ENCODE data around the gene FYB2.

The FYB2 gene

DNA sequence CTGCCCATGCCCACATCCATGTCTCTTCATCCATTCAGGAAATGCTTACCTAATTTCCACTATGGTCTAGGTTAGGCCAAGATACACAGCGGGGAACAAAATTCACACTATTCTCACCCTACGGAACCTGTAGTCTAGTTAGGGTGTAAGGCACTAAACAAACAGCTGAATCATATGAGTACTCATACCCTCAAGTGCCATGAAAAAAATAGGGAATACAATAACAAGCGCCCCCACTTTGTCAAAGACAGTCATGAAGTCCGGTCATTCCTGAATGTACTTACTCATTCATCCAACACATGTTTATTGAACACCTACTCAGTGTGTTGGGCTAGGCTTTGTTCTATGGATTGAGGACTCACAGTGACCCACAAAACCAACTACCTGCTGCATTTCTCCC is 6.2 kb upstream of the FYB2 start:
- Histone ChIP-seq H3F3A (ENCODE audit: insufficient read depth, low read length) (no peaks in the 10 kb centered on the region), H3K27ac (ENCODE audit: low read length) (no peak overlapping the region), H3K9me2 (replicated peaks; ENCODE audit: insufficient read depth, low read length) (no peaks in the 10 kb centered on the region), H3K9ac (ENCODE audit: low read length) (no peak overlapping the region), H3K4me2 (ENCODE audit: low read depth, low read length) (no peak overlapping the region), H3K36me3 (replicated peaks; ENCODE audit: insufficient read depth, low read length) (no peaks in the 10 kb centered on the region), H3K79me2 (ENCODE audit: low read length) (no peaks in the 10 kb centered on the region), H3K4me1 (ENCODE audit: low read length) (no peaks in the 10 kb centered on the region), H2AFZ (ENCODE audit: low read length) (no peak overlapping the region), H3K9me3 (replicated peaks; ENCODE audit: insufficient read depth, low read length) (no peaks in the 10 kb centered on the region), H4K20me1 (ENCODE audit: insufficient read depth, low read length) (no peaks in the 10 kb centered on the region), H3K27me3 (replicated peaks; ENCODE audit: insufficient read depth, low read length) (no peaks in the 10 kb centered on the region), H3K4me3 (ENCODE audit: low read length) (no peak overlapping the region)
- TF ChIP-seq EZH2 (optimal IDR thresholded peaks at IDR 0.05; ENCODE audit: low read depth, low read length) (no peak), EZH2phosphoT487 (IDR thresholded peaks at IDR 0.05; ENCODE audit: low read length) (no peak)
- TF ChIP-seq, protein P1, sequence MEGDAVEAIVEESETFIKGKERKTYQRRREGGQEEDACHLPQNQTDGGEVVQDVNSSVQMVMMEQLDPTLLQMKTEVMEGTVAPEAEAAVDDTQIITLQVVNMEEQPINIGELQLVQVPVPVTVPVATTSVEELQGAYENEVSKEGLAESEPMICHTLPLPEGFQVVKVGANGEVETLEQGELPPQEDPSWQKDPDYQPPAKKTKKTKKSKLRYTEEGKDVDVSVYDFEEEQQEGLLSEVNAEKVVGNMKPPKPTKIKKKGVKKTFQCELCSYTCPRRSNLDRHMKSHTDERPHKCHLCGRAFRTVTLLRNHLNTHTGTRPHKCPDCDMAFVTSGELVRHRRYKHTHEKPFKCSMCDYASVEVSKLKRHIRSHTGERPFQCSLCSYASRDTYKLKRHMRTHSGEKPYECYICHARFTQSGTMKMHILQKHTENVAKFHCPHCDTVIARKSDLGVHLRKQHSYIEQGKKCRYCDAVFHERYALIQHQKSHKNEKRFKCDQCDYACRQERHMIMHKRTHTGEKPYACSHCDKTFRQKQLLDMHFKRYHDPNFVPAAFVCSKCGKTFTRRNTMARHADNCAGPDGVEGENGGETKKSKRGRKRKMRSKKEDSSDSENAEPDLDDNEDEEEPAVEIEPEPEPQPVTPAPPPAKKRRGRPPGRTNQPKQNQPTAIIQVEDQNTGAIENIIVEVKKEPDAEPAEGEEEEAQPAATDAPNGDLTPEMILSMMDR (IDR thresholded peaks at IDR 0.05; ENCODE audit: low read length): no peak
- DNase-seq: no peak

DNA sequence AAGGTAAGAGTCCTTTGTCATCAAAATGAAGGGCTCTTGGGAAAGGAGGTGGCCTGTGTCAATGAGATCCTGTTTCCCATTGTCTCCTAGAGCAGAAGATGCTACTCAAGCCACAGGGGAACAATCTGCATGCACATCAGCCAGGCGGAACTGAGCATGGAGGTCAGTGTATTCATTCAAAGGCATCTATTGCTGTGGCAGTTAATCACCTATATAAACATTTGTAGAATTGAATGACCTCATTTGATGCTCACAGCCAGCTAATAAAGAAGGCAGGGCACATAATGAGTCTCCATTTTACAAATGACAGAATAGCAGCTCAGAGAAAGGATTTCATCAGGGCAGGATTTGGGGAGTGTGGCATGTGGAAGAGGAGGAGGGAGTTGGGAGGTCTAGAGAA is 5.7 kb upstream of the FYB2 start:
- Histone ChIP-seq H3K4me3 (ENCODE audit: low read length) (no peak overlapping the region), H4K20me1 (ENCODE audit: insufficient read depth, low read length) (no peaks in the 10 kb centered on the region), H3K9me3 (replicated peaks; ENCODE audit: insufficient read depth, low read length) (no peaks in the 10 kb centered on the region), H3K27me3 (replicated peaks; ENCODE audit: insufficient read depth, low read length) (no peaks in the 10 kb centered on the region), H3F3A (ENCODE audit: insufficient read depth, low read length) (no peaks in the 10 kb centered on the region), H3K9ac (ENCODE audit: low read length) (no peak overlapping the region), H3K36me3 (replicated peaks; ENCODE audit: insufficient read depth, low read length) (no peaks in the 10 kb centered on the region), H3K9me2 (replicated peaks; ENCODE audit: insufficient read depth, low read length) (no peaks in the 10 kb centered on the region), H3K4me2 (ENCODE audit: low read depth, low read length) (no peak overlapping the region), H3K4me1 (ENCODE audit: low read length) (no peaks in the 10 kb centered on the region), H3K27ac (ENCODE audit: low read length) (no peak overlapping the region), H2AFZ (ENCODE audit: low read length) (no peak overlapping the region), H3K79me2 (ENCODE audit: low read length) (no peaks in the 10 kb centered on the region)
- TF ChIP-seq EZH2phosphoT487 (IDR thresholded peaks at IDR 0.05; ENCODE audit: low read length) (no peak), EZH2 (optimal IDR thresholded peaks at IDR 0.05; ENCODE audit: low read depth, low read length) (no peak)
- TF ChIP-seq, protein P1 (IDR thresholded peaks at IDR 0.05; ENCODE audit: low read length): no peak
- DNase-seq: no peak

DNA sequence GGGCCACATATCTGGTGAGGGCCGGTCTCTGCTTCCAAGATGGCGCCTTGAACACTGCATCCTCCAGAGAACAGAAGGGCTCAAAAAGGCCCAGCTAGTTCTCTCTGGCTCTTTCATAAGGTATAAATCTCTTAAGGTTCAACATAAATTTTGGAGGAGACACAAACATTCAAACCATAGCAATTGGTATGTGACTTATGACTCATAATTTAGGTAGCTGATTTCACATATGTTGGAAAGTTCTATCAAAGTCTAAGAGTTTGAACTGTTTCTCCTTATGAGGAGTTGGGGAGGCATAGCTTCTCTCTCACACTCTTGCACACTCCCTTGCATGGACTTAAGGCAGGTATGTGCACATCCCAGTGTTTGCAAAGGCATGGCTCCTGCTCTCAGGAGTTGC is 5.1 kb upstream of the FYB2 start:
- no peak for DNase-seq
- H4K20me1 ChIP-seq (ENCODE audit: insufficient read depth, low read length): no peaks in the 10 kb centered on the region

More for the DNA sequence above, 5.1 kb upstream of the FYB2 start:
- H3K4me3 ChIP-seq (ENCODE audit: low read length): no peak overlapping the region
- no peaks in the 10 kb centered on the region for H3K36me3 ChIP-seq (replicated peaks; ENCODE audit: insufficient read depth, low read length)
- H3K27me3 ChIP-seq (replicated peaks; ENCODE audit: insufficient read depth, low read length): no peaks in the 10 kb centered on the region
- TF ChIP-seq EZH2 (optimal IDR thresholded peaks at IDR 0.05; ENCODE audit: low read depth, low read length) (no peak), EZH2phosphoT487 (IDR thresholded peaks at IDR 0.05; ENCODE audit: low read length) (no peak)
- TF ChIP-seq, protein P1 (IDR thresholded peaks at IDR 0.05; ENCODE audit: low read length): no peak
- H3K4me1 ChIP-seq (ENCODE audit: low read length): no peaks in the 10 kb centered on the region
- H3K4me2 ChIP-seq (ENCODE audit: low read depth, low read length): no peak overlapping the region
- no peak overlapping the region for H3K27ac ChIP-seq (ENCODE audit: low read length)
- no peaks in the 10 kb centered on the region for H3K9me2 ChIP-seq (replicated peaks; ENCODE audit: insufficient read depth, low read length)
- no peak overlapping the region for H3K9ac ChIP-seq (ENCODE audit: low read length)
- H3K79me2 ChIP-seq (ENCODE audit: low read length): no peaks in the 10 kb centered on the region
- no peaks in the 10 kb centered on the region for H3K9me3 ChIP-seq (replicated peaks; ENCODE audit: insufficient read depth, low read length)
- H3F3A ChIP-seq (ENCODE audit: insufficient read depth, low read length): no peaks in the 10 kb centered on the region
- no peak overlapping the region for H2AFZ ChIP-seq (ENCODE audit: low read length)

All from MM.1S (cell line).